Frontal cortex (tissue), 4 donors: ENCODE measurements around the gene HP1BP3. TPM values are rescaled to one million over a fixed set of nuclear protein-coding genes. Genes with fewer than 3 reads are reported as not detected.
A peak's percentile ranks its signal among the peaks of the same experiment; 100 is the strongest.

ENCODE experiments used
- DNase-seq, 2 donors: peaks; one replicate each; pipeline ENCODE4 v3.0.0; 2012; ENCODE audit warnings: low spot score in 2 of 2
- FAIRE-seq: peaks from 2 replicates; lab custom pipeline; 2012; peaks lifted over from hg19 to GRCh38; lab: Jason Lieb, UNC
- total RNA-seq: library from RNA; depleted of rRNA; stranded (reverse); fragments of >200 nt; gene quantifications from one replicate; pipeline ENCODE4 v1.2.3, GENCODE V29; 2014
- donor health status: control.
- donor health status: control.
- donor health status: control.

HP1BP3 gene
- total RNA-seq, 1 donor from 2014 or later, result 423 TPM

- DNase-seq (no peak), FAIRE-seq (no peak)
These were observed 87.5 kb downstream of the HP1BP3 start for GRCh38 chr1:20699558-20699957.

- FAIRE-seq (no peak), DNase-seq (no peak)
These were observed 88.8 kb downstream of the HP1BP3 start for GRCh38 chr1:20698195-20698910.

GRCh38 chr1:20697563-20697962, 89.5 kb downstream of the HP1BP3 start:
- no peak for DNase-seq
- no peak for FAIRE-seq

DNA sequence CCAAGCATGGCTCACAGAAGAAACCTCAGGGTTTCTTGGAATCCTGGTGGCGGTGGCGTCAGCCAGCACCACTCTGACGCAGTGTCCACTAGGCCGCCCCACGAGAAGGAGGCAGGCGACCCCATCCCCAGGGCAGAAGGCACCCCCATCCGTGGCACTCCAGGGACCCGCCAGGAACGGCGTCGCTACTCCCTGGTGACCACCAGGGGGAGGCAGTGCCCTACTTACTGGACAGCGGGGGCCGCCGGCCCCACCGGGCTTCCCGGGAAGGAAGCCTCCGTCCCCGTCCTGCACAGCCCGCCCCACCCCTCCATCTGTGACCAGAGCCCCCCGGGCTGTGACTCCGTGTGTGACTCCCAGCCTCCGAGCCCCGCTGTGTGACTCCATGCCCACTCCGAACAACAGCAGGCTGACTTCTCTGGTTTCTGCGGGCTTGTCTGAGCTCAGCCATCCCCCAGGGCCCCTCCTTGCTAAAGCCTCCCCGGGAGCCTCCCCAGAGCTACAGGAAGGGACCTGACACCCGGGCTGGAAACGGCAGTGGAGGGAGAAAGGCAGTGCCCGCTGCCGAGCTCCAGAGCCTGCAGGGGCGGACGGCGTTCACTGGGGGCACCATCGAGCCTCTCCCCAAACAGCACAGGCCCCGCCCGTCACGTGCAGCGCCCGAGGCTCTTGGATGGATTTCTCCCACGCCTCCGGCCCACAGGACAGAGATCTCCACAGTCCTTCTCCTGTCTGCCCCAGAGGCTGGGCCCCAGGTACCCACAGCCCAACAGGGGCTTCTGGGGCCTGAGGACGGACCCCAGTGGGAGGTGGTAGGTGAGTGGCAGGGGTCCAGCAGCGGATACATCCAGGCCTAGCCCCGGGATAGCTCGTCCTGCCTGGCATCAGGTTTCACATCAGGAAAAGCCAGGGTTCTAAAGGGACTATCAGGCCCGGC, 90.4 kb downstream of the HP1BP3 start:
- FAIRE-seq (no peak), DNase-seq (peak; percentile 77 to 94)

- FAIRE-seq (no peak), DNase-seq (no peak)
These were observed 91.6 kb downstream of the HP1BP3 start for GRCh38 chr1:20695515-20695914.

DNA sequence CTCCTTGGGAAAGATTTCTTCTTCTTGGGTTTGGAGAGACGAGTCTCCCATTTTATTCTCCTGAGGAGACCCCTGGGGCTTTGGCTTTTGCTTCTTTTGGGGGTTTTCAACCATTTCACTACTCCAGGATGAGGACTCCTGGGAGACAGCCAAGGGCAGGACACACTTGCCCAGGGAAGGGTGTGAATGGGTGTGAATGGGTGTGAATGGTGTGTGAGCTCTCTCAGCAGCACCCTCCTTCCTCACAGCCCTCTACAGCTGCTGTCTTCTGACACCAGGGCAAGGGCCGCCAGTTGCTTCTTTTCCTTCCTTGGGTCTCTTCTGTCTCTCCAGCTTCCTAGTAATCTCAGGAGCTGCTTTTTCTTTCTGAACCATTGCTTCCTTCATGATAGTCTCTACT, 93.5 kb downstream of the HP1BP3 start:
- DNase-seq (no peak), FAIRE-seq (no peak)

Other genes starting within 250 kb of the HP1BP3 start
- gene FAM43B, start 234.7 kb downstream of the HP1BP3 start, total RNA-seq, result 0.82 TPM
- not detected for gene CDA, start 198.2 kb downstream of the HP1BP3 start, total RNA-seq
- 119 TPM for gene PINK1, start 153.8 kb downstream of the HP1BP3 start, total RNA-seq
- 110 TPM for gene DDOST, start 125.9 kb downstream of the HP1BP3 start, total RNA-seq
- 10.2 TPM for gene KIF17, start 69.3 kb downstream of the HP1BP3 start, total RNA-seq
- gene SH2D5, start 54.6 kb downstream of the HP1BP3 start, total RNA-seq, result 1.6 TPM